LHCN-M2 (cell line): ENCODE measurements around the gene LAMC2. TPM values are rescaled to one million over a fixed set of nuclear protein-coding genes. Genes with fewer than 3 reads are reported as not detected.
"Not testable (repeated sequence)": the region's sequence is repeated elsewhere in the genome, so short reads cannot be mapped to it uniquely, and the experiment has no call there.

Experiments
- DNase-seq: peaks from one replicate; pipeline ENCODE4 v3.0.0-alpha.2; 2012; ENCODE audit warnings: low read depth
- total RNA-seq: library from RNA; depleted of rRNA; stranded (reverse); fragments of >200 nt; gene quantifications from 2 replicates; pipeline ENCODE4 v1.2.3, GENCODE V29; 2014

LAMC2 gene
- total RNA-seq, 1 experiment from 2014 or later: 2.0 TPM

- DNase-seq: peak; percentile 93
These were observed 52.0 kb downstream of the LAMC2 start for GRCh38 chr1:183238071-183238470.

- DNase-seq: no peak
These were observed 53.2 kb downstream of the LAMC2 start for GRCh38 chr1:183239220-183239742.

GRCh38 chr1:183239793-183240525 is 53.9 kb downstream of the LAMC2 start:
- no peak for DNase-seq

- no peak for DNase-seq
These were observed 54.4 kb downstream of the LAMC2 start for GRCh38 chr1:183240526-183240825.

- DNase-seq: not testable (repeated sequence)
These were observed 54.8 kb downstream of the LAMC2 start for GRCh38 chr1:183240853-183241252.

GRCh38 chr1:183241471-183241870 is 55.4 kb downstream of the LAMC2 start:
- DNase-seq: peak; percentile 64

- no peak for DNase-seq
These were observed 56.5 kb downstream of the LAMC2 start for GRCh38 chr1:183242556-183242955.

GRCh38 chr1:183243161-183244050 is 57.3 kb downstream of the LAMC2 start:
- DNase-seq: no peak

GRCh38 chr1:183244466-183244865 is 58.4 kb downstream of the LAMC2 start:
- DNase-seq: peak; percentile 97

GRCh38 chr1:183245357-183245756 is 59.3 kb downstream of the LAMC2 start:
- DNase-seq: no peak

GRCh38 chr1:183246436-183246835 is 60.4 kb downstream of the LAMC2 start:
- DNase-seq: no peak

- DNase-seq: no peak
These were observed 61.0 kb downstream of the LAMC2 start for GRCh38 chr1:183247066-183247465.

- no peak for DNase-seq
These were observed 61.4 kb downstream of the LAMC2 start for GRCh38 chr1:183247484-183247883.

- peak; percentile 52 for DNase-seq
These were observed 61.9 kb downstream of the LAMC2 start for GRCh38 chr1:183247931-183248330.

- DNase-seq: peak; percentile 52
These were observed 63.1 kb downstream of the LAMC2 start for GRCh38 chr1:183248989-183249691.

GRCh38 chr1:183249941-183250452 is 63.9 kb downstream of the LAMC2 start:
- DNase-seq: no peak

- DNase-seq: no peak
These were observed 65.3 kb downstream of the LAMC2 start for GRCh38 chr1:183251101-183251958.

GRCh38 chr1:183251959-183252450 is 65.9 kb downstream of the LAMC2 start:
- DNase-seq: no peak

- DNase-seq: no peak
These were observed 69.0 kb downstream of the LAMC2 start for GRCh38 chr1:183255073-183255472.

- DNase-seq: no peak
These were observed 73.9 kb downstream of the LAMC2 start for GRCh38 chr1:183259924-183260323.
